CD4-positive, alpha-beta T cell treated with Interleukin-4 for 4 hours (primary cell): ENCODE data around the gene FAM8A1.
"Not testable (repeated sequence)": the region's sequence is repeated elsewhere in the genome, so short reads cannot be mapped to it uniquely, and the experiment has no call there.

Experiments used
- DNase-seq: peaks from one replicate; pipeline ENCODE4 v3.0.0-alpha.2; 2020

Gene FAM8A1

GRCh38 chr6:17599877-17600526, at the start of gene FAM8A1:
FAM8A1 (plus strand) TSS chr6:17600302; CDS start chr6:17600410, 108 bp downstream.
- DNase-seq = peak; percentile 94

- DNase-seq = no peak
Measured at GRCh38 chr6:17551383-17551958, 48.6 kb upstream of the FAM8A1 start.

GRCh38 chr6:17552861-17553260, 47.2 kb upstream of the FAM8A1 start:
- no peak for DNase-seq

- DNase-seq = no peak
Measured at GRCh38 chr6:17556014-17556413, 44.1 kb upstream of the FAM8A1 start.

- DNase-seq = no peak
Measured at GRCh38 chr6:17562636-17563035, 37.5 kb upstream of the FAM8A1 start.

- DNase-seq = no peak
Measured at GRCh38 chr6:17565399-17565798, 34.7 kb upstream of the FAM8A1 start.

- DNase-seq = no peak
Measured at GRCh38 chr6:17574866-17575560, 25.1 kb upstream of the FAM8A1 start.

- no peak for DNase-seq
Measured at GRCh38 chr6:17577059-17577458, 23.0 kb upstream of the FAM8A1 start.

- DNase-seq = no peak
Measured at GRCh38 chr6:17580518-17581048, 19.5 kb upstream of the FAM8A1 start.

GRCh38 chr6:17581282-17581681, 18.8 kb upstream of the FAM8A1 start:
- not testable (repeated sequence) for DNase-seq

GRCh38 chr6:17583811-17584210, 16.3 kb upstream of the FAM8A1 start:
- DNase-seq = no peak

- DNase-seq = peak; percentile 43
Measured at GRCh38 chr6:17584241-17584803, 15.8 kb upstream of the FAM8A1 start.

GRCh38 chr6:17585766-17586490, 14.2 kb upstream of the FAM8A1 start:
- no peak for DNase-seq

- DNase-seq = not testable (repeated sequence)
Measured at GRCh38 chr6:17586623-17587022, 13.5 kb upstream of the FAM8A1 start.

GRCh38 chr6:17588011-17588410, 12.1 kb upstream of the FAM8A1 start:
- no peak for DNase-seq

GRCh38 chr6:17589406-17590096, 10.6 kb upstream of the FAM8A1 start:
- no peak for DNase-seq

GRCh38 chr6:17591287-17591686, 8.8 kb upstream of the FAM8A1 start:
- no peak for DNase-seq

GRCh38 chr6:17593246-17593645, 6.9 kb upstream of the FAM8A1 start:
- DNase-seq = no peak

GRCh38 chr6:17596085-17596484, 4.0 kb upstream of the FAM8A1 start:
- DNase-seq = no peak

GRCh38 chr6:17600527-17601385, 654 bp downstream of the FAM8A1 start:
- peak; percentile 23 for DNase-seq

GRCh38 chr6:17601386-17601703, 1.2 kb downstream of the FAM8A1 start:
- DNase-seq = no peak
